HEK293T (cell line): Measurements from ENCODE around the gene TCF19.

ENCODE experiments used
- ARNT ChIP-seq: fragments of 450-650 bp; IDR thresholded peaks from 2 replicates; pipeline ENCODE4 v1.6.1; 2017; ENCODE audit warnings: mild to moderate bottlenecking
- BHLHE40 ChIP-seq: fragments of 450-650 bp; IDR thresholded peaks from 2 replicates; pipeline ENCODE4 v1.6.1; 2016; ENCODE audit warnings: mild to moderate bottlenecking, moderate library complexity, borderline replicate concordance
- ELF4 ChIP-seq: fragments of 450-650 bp; IDR thresholded peaks from 2 replicates; pipeline ENCODE4 v1.6.1; 2017; ENCODE audit warnings: antibody characterized with exemption
- FOXA1 ChIP-seq: fragments of 450-650 bp; IDR thresholded peaks from 2 replicates; pipeline ENCODE4 v1.6.1; 2016; ENCODE audit warnings: mild to moderate bottlenecking
- FOXK2 ChIP-seq: fragments of 450-650 bp; IDR thresholded peaks from 2 replicates; pipeline ENCODE4 v1.6.1; 2016; ENCODE audit warnings: mild to moderate bottlenecking
- FOXM1 ChIP-seq: fragments of 450-650 bp; IDR thresholded peaks from 2 replicates; pipeline ENCODE4 v1.6.1; 2017; ENCODE audit warnings: mild to moderate bottlenecking, borderline replicate concordance
- HDGF ChIP-seq: fragments of 450-650 bp; IDR thresholded peaks from 2 replicates; pipeline ENCODE4 v1.6.1; 2017; ENCODE audit warnings: antibody characterized with exemption, borderline replicate concordance
- L3MBTL2 ChIP-seq: fragments of 450-650 bp; conservative IDR thresholded peaks from 2 replicates; pipeline ENCODE4 v1.6.1; 2016; ENCODE audit warnings: mild to moderate bottlenecking
- LEF1 ChIP-seq: fragments of 450-650 bp; IDR thresholded peaks from 2 replicates; pipeline ENCODE4 v1.6.1; 2017; ENCODE audit warnings: mild to moderate bottlenecking, borderline replicate concordance
- SP1 ChIP-seq: fragments of 450-650 bp; IDR thresholded peaks from 2 replicates; pipeline ENCODE4 v1.6.1; 2017
- SUZ12 ChIP-seq: fragments of 450-650 bp; IDR thresholded peaks from 2 replicates; pipeline ENCODE4 v1.6.1; 2016; ENCODE audit warnings: mild to moderate bottlenecking
- TARDBP ChIP-seq: fragments of 450-650 bp; IDR thresholded peaks from 2 replicates; pipeline ENCODE4 v1.6.1; 2016
- ZNF384 ChIP-seq: fragments of 450-650 bp; IDR thresholded peaks from 2 replicates; pipeline ENCODE4 v1.6.1; 2016
- TF ChIP-seq, protein P1 (sequence below): fragments of 450-650 bp; IDR thresholded peaks from 2 replicates; pipeline ENCODE4 v1.6.1; 2016

DNA sequence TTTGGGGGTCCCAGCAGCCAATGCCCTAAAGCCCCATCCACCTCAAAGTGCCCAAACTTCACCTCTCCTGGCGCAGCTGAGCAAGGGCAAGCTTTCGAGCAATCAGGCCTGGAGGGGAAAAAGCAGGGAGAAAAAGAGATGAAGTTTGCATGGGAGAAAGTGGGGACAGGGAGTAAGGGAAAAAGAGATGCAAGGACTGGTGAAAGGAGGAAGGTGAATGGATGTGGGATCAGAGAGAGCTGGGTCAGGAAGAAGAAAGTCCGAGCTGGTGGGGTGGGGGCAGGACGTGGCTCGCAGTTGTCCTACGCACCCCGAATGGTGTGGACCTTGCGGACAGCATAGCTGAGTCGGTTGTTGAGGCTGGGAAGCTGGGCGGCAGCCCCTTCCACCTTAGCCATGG is 13.0 kb upstream of the TCF19 start:
- TF ChIP-seq ELF4, result no peak
- TF ChIP-seq FOXM1, result no peak
- TF ChIP-seq SUZ12, result no peak
- no peak for TF ChIP-seq HDGF
- no peak for TF ChIP-seq ZNF384
- TF ChIP-seq, protein P1, sequence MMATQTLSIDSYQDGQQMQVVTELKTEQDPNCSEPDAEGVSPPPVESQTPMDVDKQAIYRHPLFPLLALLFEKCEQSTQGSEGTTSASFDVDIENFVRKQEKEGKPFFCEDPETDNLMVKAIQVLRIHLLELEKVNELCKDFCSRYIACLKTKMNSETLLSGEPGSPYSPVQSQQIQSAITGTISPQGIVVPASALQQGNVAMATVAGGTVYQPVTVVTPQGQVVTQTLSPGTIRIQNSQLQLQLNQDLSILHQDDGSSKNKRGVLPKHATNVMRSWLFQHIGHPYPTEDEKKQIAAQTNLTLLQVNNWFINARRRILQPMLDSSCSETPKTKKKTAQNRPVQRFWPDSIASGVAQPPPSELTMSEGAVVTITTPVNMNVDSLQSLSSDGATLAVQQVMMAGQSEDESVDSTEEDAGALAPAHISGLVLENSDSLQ, result no peak
- no peak for TF ChIP-seq LEF1
- TF ChIP-seq TARDBP, result no peak
- no peak for TF ChIP-seq BHLHE40
- TF ChIP-seq FOXA1, result no peak
- TF ChIP-seq SP1, result no peak
- no peak for TF ChIP-seq L3MBTL2
- TF ChIP-seq FOXK2, result no peak
- TF ChIP-seq ARNT, result no peak
